T-cell (primary cell): ENCODE results near the gene DNAI2. TPM values are rescaled to one million over a fixed set of nuclear protein-coding genes. Genes with fewer than 3 reads are reported as not detected.

Source experiments
- ATAC-seq, 4 experiments: fragments of 200-7000 bp in 3 of 4; fragments of 150-1000 bp in 1 of 4; cut with Tn5 transposase; replicated peaks in 1 of 4; 1 replicate in 3 of 4; 2 replicates in 1 of 4; pipeline ENCODE4 v1.10.0; 2021; ENCODE audit warnings: moderate library complexity in 3 of 4, mild to moderate bottlenecking in 2 of 4, moderate number of reproducible peaks in 1 of 4
- CTCF ChIA-PET, 2 donors: fragments of 300-600 bp; sonication (Branson Sonifier 250); formaldehyde crosslinking; loops; one replicate each; lab custom pipeline; 2022; ENCODE audit warnings: antibody characterized with exemption in 2 of 2; lab: Charles Lee
- POLR2A ChIA-PET, 2 donors: fragments of 300-600 bp; sonication (Branson Sonifier 250); formaldehyde crosslinking; loops; one replicate each; lab custom pipeline; 2022; ENCODE audit warnings: antibody characterized with exemption in 2 of 2; lab: Charles Lee
- DNase-seq, 35 experiments: peaks; one replicate each; pipeline versions ENCODE4 v3.0.0 to v3.0.0-alpha.2; 2013 to 2023
- H3K27ac ChIP-seq: one replicate; pipeline ENCODE4 v1.5.1; 2013; ENCODE audit warnings: low read length
- H3K27me3 ChIP-seq, 2 experiments: replicated peaks in 1 of 2; 1 replicate in 1 of 2; 2 replicates in 1 of 2; pipeline versions ENCODE4 v1.6.1 to v1.7.0; 2013; ENCODE audit warnings: low read length in 1 of 2, mixed read lengths in 1 of 2; ENCODE audit not compliant: control insufficient read depth in 2 of 2, insufficient read depth in 2 of 2; ENCODE audit errors: extremely low read depth in 1 of 2
- H3K36me3 ChIP-seq, 2 donors: 1 replicate in 1 of 2; 2 replicates in 1 of 2; pipeline versions ENCODE4 v1.6.1 to v1.7.0; 2013; ENCODE audit warnings: low read length in 1 of 2; ENCODE audit not compliant: control insufficient read depth in 2 of 2, insufficient read depth in 1 of 2; ENCODE audit errors: extremely low read depth in 1 of 2
- H3K4me1 ChIP-seq, 2 experiments: 1 replicate in 1 of 2; 2 replicates in 1 of 2; pipeline versions ENCODE4 v1.6.1 to v1.7.0; 2013; ENCODE audit warnings: low read length in 2 of 2, mixed read lengths in 1 of 2; ENCODE audit not compliant: insufficient read depth in 2 of 2, control insufficient read depth in 1 of 2; ENCODE audit errors: extremely low read depth in 1 of 2
- H3K4me3 ChIP-seq, 2 donors: 1 replicate in 1 of 2; 2 replicates in 1 of 2; pipeline versions ENCODE4 v1.5.1 to v1.7.0; 2013; ENCODE audit warnings: mild to moderate bottlenecking in 2 of 2, low read length in 1 of 2, moderate library complexity in 1 of 2; ENCODE audit not compliant: control insufficient read depth in 1 of 2; ENCODE audit errors: extremely low read depth in 1 of 2
- H3K9me3 ChIP-seq: 2 replicates; pipeline ENCODE4 v1.7.0; 2013
- H3K27ac Mint-ChIP-seq, 2 donors: one replicate each; pipeline ENCODE4 v1.8.0; 2020 to 2021; ENCODE audit warnings: mild to moderate bottlenecking in 2 of 2, mixed read lengths in 2 of 2
- H3K27me3 Mint-ChIP-seq, 2 donors: one replicate each; pipeline ENCODE4 v1.8.0; 2021 to 2022; ENCODE audit warnings: mixed read lengths in 2 of 2
- H3K36me3 Mint-ChIP-seq: one replicate; pipeline ENCODE4 v1.8.0; 2021; ENCODE audit warnings: mixed read lengths
- H3K4me1 Mint-ChIP-seq, 3 donors: one replicate each; pipeline ENCODE4 v1.8.0; 2020 to 2022; ENCODE audit warnings: mixed read lengths in 3 of 3, mild to moderate bottlenecking in 1 of 3
- H3K4me3 Mint-ChIP-seq, 3 donors: one replicate each; pipeline ENCODE4 v1.8.0; 2020 to 2022; ENCODE audit warnings: mild to moderate bottlenecking in 3 of 3, mixed read lengths in 3 of 3, moderate library complexity in 3 of 3
- H3K9me3 Mint-ChIP-seq, 3 donors: one replicate each; pipeline ENCODE4 v1.8.0; 2020 to 2022; ENCODE audit warnings: mixed read lengths in 3 of 3
- WGBS: methylation state at CpG from one replicate; pipeline ENCODE4 v1.1.5; 2013; ENCODE audit warnings: missing lambda C conversion rate; ENCODE audit not compliant: insufficient coverage; 5-methylcytosine and 5-hydroxymethylcytosine counted together
- total RNA-seq, 35 experiments: library from RNA in 6 of 35; stranded (reverse) in 6 of 35; fragments of 120-200 nt in 1 of 35; gene quantifications; one replicate each; pipeline versions ENCODE4 v1.2.1 to v1.2.4 and lab custom pipeline; 2013 to 2026

Gene DNAI2
- total RNA-seq, 5 donors from 2014 or later (not counting 1 experiment from before 2014, with no cell fraction given), result 0.80 to 5.3 (median 1.7) TPM

GRCh38 chr17:74309902-74310301, 35.9 kb downstream of the DNAI2 start:
- peaks cover 0 to 3% of the 10 kb centered on the region in 2 experiments for H3K4me1 ChIP-seq
- 89% methylated on average over 8 of the region's 12 CpGs for WGBS
- no peak overlapping the region for H3K4me3 ChIP-seq
- peaks cover 0 to 5% (median 5%) of the 10 kb centered on the region in 3 donors for H3K9me3 Mint-ChIP-seq
- no peaks in the 10 kb centered on the region for H3K9me3 ChIP-seq
- H3K27me3 ChIP-seq, result peaks cover 0 to 22% of the 10 kb centered on the region in 2 experiments
- H3K27me3 Mint-ChIP-seq, result no peaks in the 10 kb centered on the region
- no peak overlapping the region for H3K4me3 Mint-ChIP-seq
- no peaks in the 10 kb centered on the region for H3K36me3 Mint-ChIP-seq
- ChIA-PET CTCF (no interaction called here), POLR2A (no interaction called here)
- DNase-seq (no peak), ATAC-seq (no peak)
- no peak overlapping the region for H3K27ac Mint-ChIP-seq
- H3K27ac ChIP-seq, result no peak overlapping the region
- peaks cover 0 to 9% (median 6%) of the 10 kb centered on the region in 3 donors for H3K4me1 Mint-ChIP-seq
- no peaks in the 10 kb centered on the region for H3K36me3 ChIP-seq

GRCh38 chr17:74314877-74315276, 40.8 kb downstream of the DNAI2 start:
- H3K27me3 Mint-ChIP-seq, result no peaks in the 10 kb centered on the region
- H3K27ac ChIP-seq, result no peak overlapping the region

DNA sequence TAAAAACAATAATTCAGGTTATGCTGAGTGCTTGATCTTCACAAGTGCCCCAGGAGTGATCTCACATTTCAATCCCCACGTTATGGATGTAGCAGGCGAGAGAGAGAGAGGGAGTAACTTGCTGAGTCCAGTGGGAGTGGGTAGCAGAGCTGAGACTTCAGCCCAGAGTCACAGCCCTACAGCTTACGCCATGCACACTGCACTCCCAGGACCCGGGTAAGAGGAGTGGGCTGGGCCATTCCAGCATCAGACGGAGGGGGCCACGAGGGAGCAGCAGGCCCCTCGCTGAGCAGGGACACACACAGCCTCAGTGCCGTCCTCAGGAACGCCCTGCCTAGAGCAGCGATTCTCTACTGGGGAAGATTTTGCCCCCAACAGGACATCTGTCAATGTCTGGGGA, 42.2 kb downstream of the DNAI2 start:
- H3K27ac Mint-ChIP-seq, result no peak overlapping the region
- no peaks in the 10 kb centered on the region for H3K4me1 ChIP-seq
- H3K4me3 Mint-ChIP-seq, result no peak overlapping the region
- 81% methylated on average over 5 of the region's 10 CpGs for WGBS
- POLR2A ChIA-PET, result no interaction called here
- ATAC-seq (no peak), DNase-seq (no peak)
- H3K27me3 Mint-ChIP-seq, result no peaks in the 10 kb centered on the region
- H3K4me3 ChIP-seq, result no peak overlapping the region
- no peaks in the 10 kb centered on the region for H3K36me3 ChIP-seq
- no peak overlapping the region for H3K27ac ChIP-seq
- peaks cover 0 to 12% of the 10 kb centered on the region in 2 experiments for H3K27me3 ChIP-seq
- CTCF ChIA-PET, result interaction anchor here in 1 of 2 donors (0.6 kb wide), 1 partner anchor 12 kb away, joined by 3 read pairs; no protein-coding TSS in a partner anchor
- no peaks in the 10 kb centered on the region for H3K4me1 Mint-ChIP-seq
- peaks cover 0 to 5% (median 5%) of the 10 kb centered on the region in 3 donors for H3K9me3 Mint-ChIP-seq
- no peaks in the 10 kb centered on the region for H3K36me3 Mint-ChIP-seq
- H3K9me3 ChIP-seq, result no peaks in the 10 kb centered on the region

More at GRCh38 chr17:74314877-74315276, 40.8 kb downstream of the DNAI2 start:
- CTCF ChIA-PET, result no interaction called here
- no peaks in the 10 kb centered on the region for H3K4me1 Mint-ChIP-seq
- 86% methylated on average over 15 of the region's 15 CpGs for WGBS
- Histone ChIP-seq H3K4me3 (no peak overlapping the region), H3K27me3 (peaks cover 0 to 12% of the 10 kb centered on the region in 2 experiments), H3K4me1 (no peaks in the 10 kb centered on the region), H3K9me3 (no peaks in the 10 kb centered on the region), H3K36me3 (no peaks in the 10 kb centered on the region)
- POLR2A ChIA-PET, result no interaction called here
- H3K27ac Mint-ChIP-seq, result no peak overlapping the region
- H3K9me3 Mint-ChIP-seq, result peaks cover 0 to 5% (median 5%) of the 10 kb centered on the region in 3 donors
- ATAC-seq, result no peak
- no peaks in the 10 kb centered on the region for H3K36me3 Mint-ChIP-seq
- no peak overlapping the region for H3K4me3 Mint-ChIP-seq
- DNase-seq, result no peak

DNA sequence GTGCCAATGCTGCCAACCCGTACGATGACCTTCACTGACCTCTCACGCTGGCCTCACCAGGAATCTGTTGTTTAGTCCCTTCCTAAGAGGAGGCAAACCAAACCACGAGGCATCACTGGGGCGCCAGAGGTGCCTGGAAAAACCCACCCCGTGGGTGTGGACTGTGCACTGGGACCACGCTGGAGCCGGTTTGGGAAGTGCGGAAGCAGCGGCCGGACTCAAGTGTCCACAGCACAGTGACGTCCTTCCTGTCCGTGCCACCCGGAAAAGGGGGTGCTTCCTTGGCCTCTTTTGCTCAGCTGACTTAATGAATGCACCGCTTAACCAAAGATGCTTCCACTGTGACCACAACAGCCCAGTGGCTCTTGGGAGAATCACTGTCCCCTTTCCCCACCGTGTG, 43.0 kb downstream of the DNAI2 start:
- Histone ChIP-seq H3K9me3 (no peaks in the 10 kb centered on the region), H3K27me3 (peaks cover 0 to 11% of the 10 kb centered on the region in 2 experiments), H3K36me3 (no peaks in the 10 kb centered on the region), H3K4me1 (no peaks in the 10 kb centered on the region), H3K4me3 (no peak overlapping the region), H3K27ac (no peak overlapping the region)
- Mint-ChIP-seq H3K36me3 (no peaks in the 10 kb centered on the region), H3K4me1 (no peaks in the 10 kb centered on the region), H3K27ac (no peak overlapping the region), H3K27me3 (peaks cover 0 to 5% of the 10 kb centered on the region in 2 donors), H3K9me3 (peaks cover 0 to 5% (median 5%) of the 10 kb centered on the region in 3 donors), H3K4me3 (no peak overlapping the region)
- 72% methylated on average over 15 of the region's 16 CpGs for WGBS
- ChIA-PET CTCF (no interaction called here), POLR2A (no interaction called here)
- no peak for DNase-seq
- no peak for ATAC-seq

DNA sequence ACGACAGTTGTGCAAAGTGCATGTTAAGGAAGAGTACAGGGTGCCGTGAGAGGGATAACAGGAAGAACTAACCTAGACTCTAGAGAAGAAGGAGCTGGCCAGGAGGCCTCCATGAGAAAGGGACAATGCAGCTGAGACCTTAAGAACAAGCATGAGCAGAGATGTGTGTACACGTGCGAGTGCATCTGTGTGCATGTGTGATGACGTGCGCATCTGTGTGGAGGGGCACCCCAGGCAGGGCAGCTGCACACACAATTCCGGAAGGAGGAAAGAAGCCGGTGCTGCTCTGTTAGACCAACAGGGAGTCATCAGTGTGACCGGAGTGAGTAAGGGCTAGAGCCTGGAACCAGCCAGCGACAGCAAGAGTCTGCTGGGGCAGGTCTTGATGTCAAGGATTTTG, 44.4 kb downstream of the DNAI2 start:
- no peaks in the 10 kb centered on the region for H3K4me1 Mint-ChIP-seq
- H3K27ac Mint-ChIP-seq, result no peak overlapping the region
- no peaks in the 10 kb centered on the region for H3K36me3 ChIP-seq
- H3K9me3 ChIP-seq, result no peaks in the 10 kb centered on the region
- no peak overlapping the region for H3K4me3 Mint-ChIP-seq
- H3K27me3 ChIP-seq, result peaks cover 0 to 16% of the 10 kb centered on the region in 2 experiments
- ATAC-seq (no peak), DNase-seq (no peak)
- no peaks in the 10 kb centered on the region for H3K9me3 Mint-ChIP-seq
- CTCF ChIA-PET, result interaction anchor here (0.6 kb wide), 2 partner anchors 271 to 886 kb away, joined by 3 to 10 read pairs; no protein-coding TSS in a partner anchor
- no peaks in the 10 kb centered on the region for H3K4me1 ChIP-seq
- peaks cover 0 to 12% of the 10 kb centered on the region in 2 donors for H3K27me3 Mint-ChIP-seq
- POLR2A ChIA-PET, result no interaction called here
- WGBS, result 93% methylated on average over 10 of the region's 10 CpGs
- no peaks in the 10 kb centered on the region for H3K36me3 Mint-ChIP-seq
- no peak overlapping the region for H3K27ac ChIP-seq
- H3K4me3 ChIP-seq, result no peak overlapping the region

DNA sequence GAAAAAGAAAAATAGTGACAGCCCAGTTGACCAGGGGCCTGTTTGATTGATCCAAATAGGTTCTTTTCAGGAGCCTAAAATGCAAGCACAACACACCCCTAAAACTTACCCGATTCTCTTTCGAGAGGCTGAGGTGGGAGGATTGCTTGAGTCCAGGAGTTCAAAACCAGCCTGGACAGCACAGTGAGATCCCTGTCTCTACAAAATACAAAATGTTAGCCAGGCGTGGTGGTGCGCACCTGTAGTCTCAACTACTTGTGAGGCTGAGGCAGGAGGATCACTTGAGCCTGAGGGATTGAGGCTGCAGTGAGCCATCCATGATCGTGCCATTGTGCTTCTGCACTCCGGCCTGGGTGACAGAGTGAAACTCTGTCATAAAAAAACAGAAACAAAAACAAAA, 50.5 kb downstream of the DNAI2 start:
- no peak overlapping the region for H3K27ac ChIP-seq
- CTCF ChIA-PET, result no interaction called here

More for the DNA sequence above, 50.5 kb downstream of the DNAI2 start:
- Mint-ChIP-seq H3K4me1 (peaks cover 18 to 29% (median 21%) of the 10 kb centered on the region in 3 donors), H3K4me3 (peak overlapping the region in 1 of 3 donors; percentile 56), H3K36me3 (peaks cover 3% of the 10 kb centered on the region), H3K9me3 (no peaks in the 10 kb centered on the region), H3K27me3 (peaks cover 11 to 20% of the 10 kb centered on the region in 2 donors), H3K27ac (no peak overlapping the region)
- H3K36me3 ChIP-seq, result no peaks in the 10 kb centered on the region
- DNase-seq, result no peak
- H3K4me3 ChIP-seq, result no peak overlapping the region
- ATAC-seq, result no peak
- H3K27me3 ChIP-seq, result peaks cover 2 to 44% of the 10 kb centered on the region in 2 experiments
- no peaks in the 10 kb centered on the region for H3K9me3 ChIP-seq
- peaks cover 7 to 39% of the 10 kb centered on the region in 2 experiments for H3K4me1 ChIP-seq
- 100% methylated on average over 4 of the region's 6 CpGs for WGBS
- POLR2A ChIA-PET, result no interaction called here
